H1 (cell line): ENCODE data around the gene FGF12. TPM values are rescaled to one million over a fixed set of nuclear protein-coding genes. Genes with fewer than 3 reads are reported as not detected.

ENCODE experiments used
- CTCF ChIA-PET: fragments of 300-600 bp; sonication (Branson Sonifier 250); formaldehyde crosslinking; loops from one replicate; lab custom pipeline; 2021; ENCODE audit not compliant: partially characterized antibody; lab: Charles Lee
- POLR2A ChIA-PET: fragments of 300-600 bp; sonication (Branson Sonifier 250); formaldehyde crosslinking; loops from one replicate; lab custom pipeline; 2021; ENCODE audit warnings: inconsistent platforms; ENCODE audit not compliant: partially characterized antibody; lab: Charles Lee
- DNase-seq, 2 experiments: peaks; one replicate each; pipeline versions ENCODE4 v3.0.0 to v3.0.0-alpha.2; 2010 to 2022; ENCODE audit warnings: low spot score in 2 of 2, low read depth in 1 of 2, mixed read lengths in 1 of 2
- FAIRE-seq: peaks from 2 replicates; lab custom pipeline; 2011; peaks lifted over from hg19 to GRCh38; lab: Jason Lieb, UNC
- H2AFZ ChIP-seq: 2 replicates; pipeline ENCODE4 v1.8.1; 2012; ENCODE audit warnings: low read length, inconsistent platforms
- H2AK5ac ChIP-seq: 2 replicates; pipeline ENCODE4 v1.6.1; 2013; ENCODE audit warnings: low read depth, low read length
- H2BK120ac ChIP-seq: replicated peaks from 2 replicates; pipeline ENCODE3; 2013; ENCODE audit warnings: low read depth, low read length, inconsistent platforms
- H2BK12ac ChIP-seq: 2 replicates; pipeline ENCODE4 v1.6.1; 2013; ENCODE audit warnings: low read depth, low read length
- H2BK15ac ChIP-seq: 2 replicates; pipeline ENCODE4 v1.6.1; 2013; ENCODE audit warnings: low read length
- H2BK20ac ChIP-seq: 2 replicates; pipeline ENCODE4 v1.6.1; 2013; ENCODE audit warnings: low read length
- H2BK5ac ChIP-seq: 2 replicates; pipeline ENCODE4 v1.6.1; 2013; ENCODE audit warnings: low read depth, low read length
- H3K14ac ChIP-seq: 2 replicates; pipeline ENCODE4 v1.6.1; 2013; ENCODE audit warnings: inconsistent platforms; ENCODE audit not compliant: insufficient read length
- H3K18ac ChIP-seq: 2 replicates; pipeline ENCODE4 v1.6.1; 2013; ENCODE audit warnings: low read length; ENCODE audit errors: extremely low read depth
- H3K23ac ChIP-seq: 2 replicates; pipeline ENCODE4 v1.6.1; 2013; ENCODE audit warnings: inconsistent platforms; ENCODE audit not compliant: insufficient read length
- H3K23me2 ChIP-seq: 2 replicates; pipeline ENCODE4 v1.6.1; 2013; ENCODE audit warnings: low read depth, low read length
- H3K27ac ChIP-seq: 2 replicates; pipeline ENCODE4 v1.6.1; 2011; ENCODE audit warnings: low read depth, low read length, inconsistent platforms
- H3K27me3 ChIP-seq, 4 experiments: replicated peaks in 1 of 4; 1 replicate in 1 of 4; 2 replicates in 3 of 4; pipeline versions ENCODE4 v1.6.1 to v1.8.1; 2011 to 2013; ENCODE audit warnings: low read length in 3 of 4, mild to moderate bottlenecking in 3 of 4, inconsistent platforms in 2 of 4, mixed read lengths in 2 of 4, moderate library complexity in 1 of 4; ENCODE audit not compliant: control insufficient read depth in 3 of 4, insufficient read depth in 3 of 4; ENCODE audit errors: extremely low read depth in 1 of 4
- H3K36me3 ChIP-seq, 4 experiments: 2 replicates each; pipeline versions ENCODE4 v1.6.1 to v1.8.1; 2011 to 2013; ENCODE audit warnings: mild to moderate bottlenecking in 4 of 4, low read length in 3 of 4, moderate library complexity in 2 of 4, control low read depth in 1 of 4, inconsistent platforms in 1 of 4; ENCODE audit not compliant: insufficient read depth in 4 of 4, control insufficient read depth in 2 of 4
- H3K4ac ChIP-seq: replicated peaks from 2 replicates; pipeline ENCODE3; 2013; ENCODE audit warnings: low read length, low read depth, mixed read lengths, inconsistent platforms; ENCODE audit not compliant: insufficient read length
- H3K4me1 ChIP-seq, 4 experiments: replicated peaks in 1 of 4; 1 replicate in 1 of 4; 2 replicates in 3 of 4; pipeline versions ENCODE4 v1.6.1 to v1.8.1; 2011 to 2013; ENCODE audit warnings: low read length in 3 of 4, inconsistent platforms in 2 of 4, mixed read lengths in 1 of 4; ENCODE audit not compliant: insufficient read depth in 4 of 4, control insufficient read depth in 3 of 4
- H3K4me2 ChIP-seq, 2 experiments: 2 replicates each; pipeline versions ENCODE4 v1.6.1 to v1.8.1; 2011 to 2013; ENCODE audit warnings: low read depth in 2 of 2, low read length in 2 of 2, control low read depth in 1 of 2, inconsistent platforms in 1 of 2, mild to moderate bottlenecking in 1 of 2; ENCODE audit not compliant: insufficient read depth in 1 of 2
- H3K4me3 ChIP-seq, 4 experiments: fragments of 200-600, 300-600 bp in 1 of 4; sonication (generic), shearing (Covaris generic), sonication (Bioruptor Twin) in 1 of 4; 2 replicates each; pipeline versions ENCODE4 v1.5.1 to v1.8.1; 2011 to 2016; ENCODE audit warnings: low read length in 4 of 4, low read depth in 3 of 4, control low read depth in 2 of 4, inconsistent platforms in 2 of 4, mild to moderate bottlenecking in 2 of 4, mixed read lengths in 1 of 4, moderate library complexity in 1 of 4; ENCODE audit not compliant: insufficient read depth in 2 of 4; ENCODE audit errors: extremely low read depth in 1 of 4
- H3K56ac ChIP-seq: replicated peaks from 2 replicates; pipeline ENCODE3; 2013; ENCODE audit warnings: low read depth, mild to moderate bottlenecking, mixed read lengths, low read length, inconsistent platforms; ENCODE audit not compliant: insufficient read length
- H3K79me1 ChIP-seq: 2 replicates; pipeline ENCODE4 v1.6.1; 2013; ENCODE audit warnings: low read depth, low read length, control low read depth
- H3K79me2 ChIP-seq, 2 experiments: 2 replicates each; pipeline versions ENCODE4 v1.6.1 to v1.8.1; 2012 to 2013; ENCODE audit warnings: low read length in 2 of 2, mild to moderate bottlenecking in 2 of 2, inconsistent platforms in 1 of 2; ENCODE audit not compliant: insufficient read depth in 2 of 2, control insufficient read depth in 1 of 2
- H3K9ac ChIP-seq, 4 experiments: replicated peaks in 1 of 4; 1 replicate in 1 of 4; 2 replicates in 3 of 4; pipeline versions ENCODE4 v1.6.1 to v1.8.1; 2011 to 2013; ENCODE audit warnings: low read depth in 3 of 4, low read length in 3 of 4, control low read depth in 2 of 4, mild to moderate bottlenecking in 2 of 4, moderate library complexity in 2 of 4, inconsistent platforms in 1 of 4; ENCODE audit errors: extremely low read depth in 1 of 4
- H3K9me3 ChIP-seq, 2 experiments: 2 replicates each; pipeline versions ENCODE4 v1.6.1 to v1.8.1; 2012 to 2013; ENCODE audit warnings: mild to moderate bottlenecking in 2 of 2, moderate library complexity in 2 of 2, control low read depth in 1 of 2, inconsistent platforms in 1 of 2, low read depth in 1 of 2, low read length in 1 of 2, mixed read lengths in 1 of 2; ENCODE audit not compliant: insufficient read depth in 2 of 2
- H4K20me1 ChIP-seq, 2 experiments: replicated peaks in 1 of 2; 2 replicates each; pipeline versions ENCODE3 to v1.8.1; 2011 to 2013; ENCODE audit warnings: inconsistent platforms in 2 of 2, low read length in 2 of 2, mild to moderate bottlenecking in 1 of 2; ENCODE audit not compliant: insufficient read depth in 2 of 2, control insufficient read depth in 1 of 2
- H4K5ac ChIP-seq: 2 replicates; pipeline ENCODE4 v1.6.1; 2013; ENCODE audit warnings: low read length, low read depth, mixed read lengths, inconsistent platforms; ENCODE audit not compliant: insufficient read length
- H4K8ac ChIP-seq: 2 replicates; pipeline ENCODE4 v1.8.0; 2013; ENCODE audit warnings: mild to moderate bottlenecking, moderate library complexity, low read length, inconsistent platforms; ENCODE audit not compliant: insufficient read depth; ENCODE audit errors: extremely low read depth
- H4K91ac ChIP-seq: replicated peaks from 2 replicates; pipeline ENCODE3; 2013; ENCODE audit warnings: low read length, mixed read lengths, inconsistent platforms; ENCODE audit not compliant: insufficient read length
- BACH1 ChIP-seq: IDR thresholded peaks from 2 replicates; pipeline ENCODE4 v1.6.1; 2012; ENCODE audit warnings: low read length, improper control_type of control experiment
- CTBP2 ChIP-seq: IDR thresholded peaks from 2 replicates; pipeline ENCODE4 v1.7.0; 2011; ENCODE audit warnings: borderline replicate concordance, mild to moderate bottlenecking, moderate library complexity, mixed read lengths, low read length; ENCODE audit not compliant: insufficient read depth, insufficient read length
- KDM4A ChIP-seq: IDR thresholded peaks from one replicate; pipeline ENCODE4 v1.7.1; 2012; ENCODE audit warnings: low read depth, mild to moderate bottlenecking, moderate library complexity, low read length, inconsistent platforms; ENCODE audit not compliant: severe bottlenecking
- RAD21 ChIP-seq, 2 experiments: IDR thresholded peaks in 1 of 2; conservative IDR thresholded peaks in 1 of 2; 2 replicates each; pipeline ENCODE4 v1.6.1; 2011; ENCODE audit warnings: low read depth in 2 of 2, low read length in 2 of 2, improper control_type of control experiment in 1 of 2, inconsistent platforms in 1 of 2, mild to moderate bottlenecking in 1 of 2, moderate library complexity in 1 of 2
- RXRA ChIP-seq: IDR thresholded peaks from 2 replicates; pipeline ENCODE4 v1.6.1; 2011; ENCODE audit warnings: low read depth, mild to moderate bottlenecking, low read length, moderate library complexity; ENCODE audit not compliant: insufficient read depth
- SUZ12 ChIP-seq: fragments of 200-600 bp; sonication (generic); IDR thresholded peaks from 2 replicates; pipeline ENCODE4 v1.6.1; 2012; ENCODE audit warnings: mild to moderate bottlenecking, inconsistent platforms, low read length, moderate library complexity, mixed read lengths
- TBP ChIP-seq: IDR thresholded peaks from 2 replicates; pipeline ENCODE4 v1.6.1; 2011; ENCODE audit warnings: low read depth, low read length, improper control_type of control experiment
- WGBS, 2 experiments: shearing (Covaris generic) in 1 of 2; methylation state at CpG; one replicate each; pipeline versions ENCODE4 v1.1.6 to v1.1.7; 2013 to 2015; ENCODE audit warnings: low lambda C conversion rate in 2 of 2, mixed read lengths in 2 of 2, inconsistent platforms in 1 of 2, low coverage in 1 of 2, missing lambda C conversion rate in 1 of 2; ENCODE audit not compliant: insufficient replicate concordance in 2 of 2, insufficient coverage in 1 of 2, insufficient read length in 1 of 2; ENCODE audit errors: extremely low coverage in 1 of 2, missing lambda C conversion rate in 1 of 2; 5-methylcytosine and 5-hydroxymethylcytosine counted together
- polyA plus RNA-seq, 7 experiments: library from polyadenylated mRNA; depleted of rRNA in 3 of 7; stranded (reverse) in 5 of 7; unstranded in 2 of 7; fragments of >200 nt in 5 of 7; fragments of 200-250 nt in 2 of 7; gene quantifications; 1 replicate in 5 of 7; 2 replicates in 1 of 7; 4 replicates in 1 of 7; pipeline versions ENCODE4 v1.2.1 to v1.2.3, GENCODE V29; 2011 to 2013; ENCODE audit warnings: missing spikeins in 2 of 7, mixed read lengths in 2 of 7
- total RNA-seq: library from RNA; stranded (reverse); fragmentation: NEBNext Ultra II Directional; extraction: Animal tissue kit (Norgen Biotek cat#: 25700); gene quantifications from 2 replicates; pipeline ENCODE4 v1.2.1, GENCODE V29; 2021

The FGF12 gene
- total and polyA plus RNA-seq, 2 of the 8 experiments (the other 6 are each of a cell fraction or from before 2014, with no cell fraction given), result 4.1 to 16.6 TPM

DNA sequence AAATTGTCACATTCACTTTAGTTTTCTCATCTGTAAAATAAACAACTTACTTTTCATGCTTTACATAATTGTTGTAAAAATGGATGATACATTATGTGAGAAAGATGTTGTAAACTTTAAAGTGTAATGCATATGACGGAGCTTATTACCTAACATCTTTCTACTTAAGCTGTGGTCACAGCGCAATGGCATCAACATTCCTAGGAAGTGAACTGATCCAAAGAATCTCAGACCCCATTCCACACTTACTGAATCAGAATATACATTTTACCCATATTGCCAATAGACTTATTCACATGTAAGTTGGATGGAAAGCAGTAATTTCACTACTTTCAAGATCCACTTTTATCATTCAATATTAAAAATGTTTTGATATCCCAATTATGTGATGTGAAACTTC is 497.5 kb downstream of the FGF12 start:
- H3K23ac ChIP-seq, result no peak overlapping the region
- no peaks in the 10 kb centered on the region for H3K4me1 ChIP-seq
- ChIA-PET POLR2A (no interaction called here), CTCF (interaction anchor here (0.9 to 1.4 kb wide), 3 partner anchors 18 to 215 kb away, joined by 3 to 5 read pairs (median 4); no protein-coding TSS in a partner anchor)
- H3K56ac ChIP-seq, result no peak overlapping the region
- no peak overlapping the region for H3K4me2 ChIP-seq
- TF ChIP-seq RXRA (no peak), CTBP2 (no peak), SUZ12 (no peak), RAD21 (IDR thresholded peaks at IDR 0.05 in 1 of 2, conservative IDR thresholded peaks at IDR 0.05 in 1 of 2; ENCODE audit: low read depth in 2 of 2, low read length in 2 of 2) (no peak), BACH1 (no peak), TBP (no peak), KDM4A (no peak)
- no peak overlapping the region for H2BK5ac ChIP-seq
- H3K4ac ChIP-seq, result no peak overlapping the region
- H3K4me3 ChIP-seq, result no peak overlapping the region
- no peak overlapping the region for H3K27ac ChIP-seq
- H3K18ac ChIP-seq, result no peak overlapping the region
- H3K79me1 ChIP-seq, result no peaks in the 10 kb centered on the region
- FAIRE-seq, result no peak
- H3K9ac ChIP-seq, result no peak overlapping the region
- H3K27me3 ChIP-seq, result no peaks in the 10 kb centered on the region
- no peak overlapping the region for H2BK12ac ChIP-seq
- WGBS, 2 experiments, result 89% methylated on average over 2 of the region's 2 CpGs; no CpG with 5 or more reads in 1 of the 2 experiments
- H3K23me2 ChIP-seq, result no peaks in the 10 kb centered on the region
- no peak overlapping the region for H4K91ac ChIP-seq
- no peak overlapping the region for H3K14ac ChIP-seq
- no peaks in the 10 kb centered on the region for H3K36me3 ChIP-seq
- H2AK5ac ChIP-seq, result no peak overlapping the region
- no peak overlapping the region for H2BK15ac ChIP-seq
- H3K79me2 ChIP-seq, result no peaks in the 10 kb centered on the region
- no peaks in the 10 kb centered on the region for H4K20me1 ChIP-seq
- no peak overlapping the region for H2AFZ ChIP-seq
- no peak overlapping the region for H4K8ac ChIP-seq
- no peak overlapping the region for H2BK20ac ChIP-seq
- no peak for DNase-seq
- no peaks in the 10 kb centered on the region for H3K9me3 ChIP-seq
- H4K5ac ChIP-seq, result no peak overlapping the region
- H2BK120ac ChIP-seq, result no peak overlapping the region
